A673 (cell line): ENCODE measurements around the gene ACAP2. TPM values are rescaled to one million over a fixed set of nuclear protein-coding genes. Genes with fewer than 3 reads are reported as not detected.

Experiments
- BruUV-seq: library from RNA; stranded (reverse); fragments of 400-500 nt; replicated peaks from 2 replicates; lab custom pipeline; 2021; lab: Mats Ljungman, UMichigan
- CTCF ChIA-PET: fragments of 300-600 bp; sonication (Branson Sonifier 250); formaldehyde crosslinking; loops from one replicate; lab custom pipeline; 2022; ENCODE audit warnings: antibody characterized with exemption; lab: Charles Lee
- POLR2A ChIA-PET: fragments of 300-600 bp; sonication (Branson Sonifier 250); formaldehyde crosslinking; loops from one replicate; lab custom pipeline; 2022; ENCODE audit warnings: antibody characterized with exemption; ENCODE audit not compliant: low non-redundant PET; lab: Charles Lee
- DNase-seq: peaks from one replicate; pipeline ENCODE4 v3.0.0-alpha.2; 2015; ENCODE audit warnings: low spot score
- H3K27ac ChIP-seq: fragments of 200-600 bp; sonication (generic); 2 replicates; pipeline ENCODE4 v1.5.1; 2016; ENCODE audit warnings: mixed run types, low read depth, mild to moderate bottlenecking, mixed read lengths, antibody characterized with exemption, low read length; ENCODE audit not compliant: poor library complexity, severe bottlenecking
- H3K27me3 ChIP-seq: fragments of 200-600 bp; sonication (generic); replicated peaks from 2 replicates; pipeline ENCODE4 v1.6.1; 2017; ENCODE audit warnings: mixed run types, low read depth, mild to moderate bottlenecking, mixed read lengths, antibody characterized with exemption, low read length; ENCODE audit not compliant: insufficient read depth, poor library complexity
- H3K36me3 ChIP-seq: fragments of 200-600 bp; sonication (generic); 2 replicates; pipeline ENCODE4 v1.6.1; 2016; ENCODE audit warnings: mixed run types, mild to moderate bottlenecking, mixed read lengths, antibody characterized with exemption, low read length; ENCODE audit not compliant: insufficient read depth, poor library complexity, severe bottlenecking
- H3K4me1 ChIP-seq: fragments of 200-600 bp; sonication (generic); 2 replicates; pipeline ENCODE4 v1.6.1; 2017; ENCODE audit warnings: mixed run types, mild to moderate bottlenecking, mixed read lengths, antibody characterized with exemption, low read length; ENCODE audit not compliant: insufficient read depth, poor library complexity, severe bottlenecking
- H3K4me3 ChIP-seq: fragments of 200-600 bp; sonication (generic); 2 replicates; pipeline ENCODE4 v1.5.1; 2016; ENCODE audit warnings: low read depth, mixed run types, mild to moderate bottlenecking, mixed read lengths, low read length; ENCODE audit not compliant: poor library complexity, severe bottlenecking
- H3K9me3 ChIP-seq: fragments of 200-600 bp; sonication (generic); 2 replicates; pipeline ENCODE4 v1.6.1; 2016; ENCODE audit warnings: mixed run types, low read depth, mild to moderate bottlenecking, mixed read lengths, antibody characterized with exemption, low read length; ENCODE audit not compliant: poor library complexity, severe bottlenecking
- EZH2 ChIP-seq: fragments of 200-600 bp; sonication (generic); IDR thresholded peaks from 2 replicates; pipeline ENCODE4 v1.6.1; 2017; ENCODE audit warnings: borderline replicate concordance, low read depth, mild to moderate bottlenecking, mixed read lengths, antibody characterized with exemption, low read length; ENCODE audit not compliant: poor library complexity, severe bottlenecking
- intact Hi-C: fragments of 100-400 bp; cut with micrococcal nuclease; formaldehyde crosslinking; loops from one replicate; pipeline ENCODE4 v1.10.0; 2022; ENCODE audit not compliant: unreplicated experiment
- total RNA-seq: library from RNA; stranded (reverse); gene quantifications from 2 replicates; pipeline ENCODE4 v1.2.3, GENCODE V29; 2021
- TF ChIP-seq, protein P1 (sequence below): fragments of 300-800, 200-600 bp; sonication (generic); conservative IDR thresholded peaks from 2 replicates; pipeline ENCODE4 v1.5.1; 2017; ENCODE audit warnings: low read depth, mild to moderate bottlenecking, antibody characterized with exemption, low read length, moderate library complexity, mixed read lengths

Gene ACAP2
- total RNA-seq, 1 experiment from 2014 or later: 47.4 TPM

DNA sequence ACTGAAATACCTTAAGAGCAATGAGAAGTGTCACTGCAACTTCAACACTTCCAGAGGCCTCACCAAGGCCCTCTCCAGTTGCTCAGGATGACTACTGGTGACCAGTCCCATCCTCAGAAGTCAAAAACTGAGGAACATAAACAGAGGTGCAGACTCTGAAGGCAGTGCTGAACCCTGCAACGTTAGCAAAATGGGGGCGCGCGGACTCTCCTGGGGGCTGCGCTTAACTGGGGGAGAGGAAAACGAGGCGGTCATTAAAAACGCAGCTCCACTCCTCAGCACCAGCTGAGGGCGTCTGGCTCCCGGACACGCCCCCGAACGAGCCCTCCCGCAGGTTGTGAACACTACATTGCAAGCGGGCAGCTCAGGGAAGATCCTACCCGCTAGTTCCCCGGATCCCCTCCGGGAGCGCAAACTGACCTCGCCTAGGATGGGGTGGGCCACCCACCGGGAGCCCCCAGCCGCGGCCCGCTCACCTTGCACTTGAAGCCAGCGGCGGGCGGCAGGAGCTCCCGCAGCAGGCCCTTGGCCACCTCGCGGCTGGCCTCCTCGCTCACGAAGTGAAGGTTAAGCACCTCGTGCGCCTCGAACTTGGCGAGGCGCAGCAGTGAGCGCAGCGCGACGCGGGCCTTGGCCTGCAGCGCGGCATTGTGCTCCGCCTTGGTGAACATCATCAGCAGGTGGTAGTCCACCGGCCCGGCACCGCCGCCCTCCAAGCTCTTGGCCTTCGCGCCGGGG is 172.6 kb downstream of the ACAP2 start:
- no peak for TF ChIP-seq EZH2
- TF ChIP-seq, protein P1, sequence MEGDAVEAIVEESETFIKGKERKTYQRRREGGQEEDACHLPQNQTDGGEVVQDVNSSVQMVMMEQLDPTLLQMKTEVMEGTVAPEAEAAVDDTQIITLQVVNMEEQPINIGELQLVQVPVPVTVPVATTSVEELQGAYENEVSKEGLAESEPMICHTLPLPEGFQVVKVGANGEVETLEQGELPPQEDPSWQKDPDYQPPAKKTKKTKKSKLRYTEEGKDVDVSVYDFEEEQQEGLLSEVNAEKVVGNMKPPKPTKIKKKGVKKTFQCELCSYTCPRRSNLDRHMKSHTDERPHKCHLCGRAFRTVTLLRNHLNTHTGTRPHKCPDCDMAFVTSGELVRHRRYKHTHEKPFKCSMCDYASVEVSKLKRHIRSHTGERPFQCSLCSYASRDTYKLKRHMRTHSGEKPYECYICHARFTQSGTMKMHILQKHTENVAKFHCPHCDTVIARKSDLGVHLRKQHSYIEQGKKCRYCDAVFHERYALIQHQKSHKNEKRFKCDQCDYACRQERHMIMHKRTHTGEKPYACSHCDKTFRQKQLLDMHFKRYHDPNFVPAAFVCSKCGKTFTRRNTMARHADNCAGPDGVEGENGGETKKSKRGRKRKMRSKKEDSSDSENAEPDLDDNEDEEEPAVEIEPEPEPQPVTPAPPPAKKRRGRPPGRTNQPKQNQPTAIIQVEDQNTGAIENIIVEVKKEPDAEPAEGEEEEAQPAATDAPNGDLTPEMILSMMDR: no peak; the same call in 1 of the 2 replicates
- peak; percentile 82 for DNase-seq
- Histone ChIP-seq H3K27ac (peak overlapping the region; percentile 83), H3K36me3 (no peaks in the 10 kb centered on the region), H3K9me3 (no peaks in the 10 kb centered on the region), H3K27me3 (no peaks in the 10 kb centered on the region), H3K4me3 (peak overlapping the region; percentile 67), H3K4me1 (peaks cover 16% of the 10 kb centered on the region)
- no TSS peak for BruUV-seq
- CTCF ChIA-PET: interaction anchor here (0.6 to 2.4 kb wide), 5 partner anchors 9 to 599 kb away, joined by 3 to 18 read pairs (median 4); partner anchors contain the start of gene LSG1
- intact Hi-C loops: loop anchor here (2.0 to 5.0 kb wide), 2 partner anchors 172 to 581 kb away; partner anchors contain the start of gene ACAP2
- POLR2A ChIA-PET: interaction anchor here (0.6 to 0.7 kb wide), 2 partner anchors 22 to 172 kb away, joined by 10 to 11 read pairs; no protein-coding TSS in a partner anchor

DNA sequence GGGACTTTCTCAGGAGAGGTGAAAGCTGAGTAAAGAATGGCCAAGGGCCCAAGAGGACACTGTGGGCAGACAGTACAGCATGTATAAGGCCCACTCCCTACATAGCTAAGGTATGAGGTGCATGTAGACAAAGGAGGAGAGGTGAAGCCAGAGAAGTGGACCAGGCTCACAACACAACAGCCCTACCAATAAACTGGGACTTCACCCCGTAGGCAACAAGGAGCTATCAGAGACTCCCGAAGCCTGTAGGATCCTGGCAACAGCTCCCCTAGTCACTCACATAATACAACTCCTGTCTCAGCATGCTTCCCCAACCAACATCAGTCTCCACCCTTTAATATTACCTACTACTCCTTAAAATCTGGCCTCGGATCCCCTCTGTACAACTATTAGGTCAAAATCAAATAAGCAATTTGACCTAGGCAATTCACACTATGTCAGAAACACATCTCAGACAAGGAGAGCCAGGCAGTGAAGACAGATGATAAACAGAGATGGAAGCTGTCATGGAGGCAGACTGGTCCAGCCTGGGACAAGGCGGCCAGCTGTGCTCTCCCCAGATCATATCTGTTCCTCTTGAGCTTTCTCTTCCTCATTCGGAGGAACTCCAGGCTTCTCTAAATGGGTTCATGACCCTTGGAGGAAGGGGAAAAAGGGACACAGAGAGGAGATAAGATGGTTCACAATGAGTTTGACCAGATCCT is 173.3 kb downstream of the ACAP2 start:
- ChIA-PET CTCF (interaction anchor here (0.5 to 2.4 kb wide), 4 partner anchors 9 to 587 kb away, joined by 3 to 18 read pairs (median 5); no protein-coding TSS in a partner anchor), POLR2A (no interaction called here)
- Histone ChIP-seq H3K27ac (peak overlapping the region; percentile 83), H3K36me3 (no peaks in the 10 kb centered on the region), H3K9me3 (no peaks in the 10 kb centered on the region), H3K4me3 (peak overlapping the region; percentile 67), H3K27me3 (no peaks in the 10 kb centered on the region), H3K4me1 (peaks cover 16% of the 10 kb centered on the region)
- intact Hi-C loops: loop anchor here (2.0 to 10.0 kb wide), 3 partner anchors 173 to 935 kb away; partner anchors contain the start of gene ACAP2
- TSS peak; percentile 30 for BruUV-seq
- DNase-seq: no peak
- TF ChIP-seq, protein P1: no peak
- no peak for TF ChIP-seq EZH2

DNA sequence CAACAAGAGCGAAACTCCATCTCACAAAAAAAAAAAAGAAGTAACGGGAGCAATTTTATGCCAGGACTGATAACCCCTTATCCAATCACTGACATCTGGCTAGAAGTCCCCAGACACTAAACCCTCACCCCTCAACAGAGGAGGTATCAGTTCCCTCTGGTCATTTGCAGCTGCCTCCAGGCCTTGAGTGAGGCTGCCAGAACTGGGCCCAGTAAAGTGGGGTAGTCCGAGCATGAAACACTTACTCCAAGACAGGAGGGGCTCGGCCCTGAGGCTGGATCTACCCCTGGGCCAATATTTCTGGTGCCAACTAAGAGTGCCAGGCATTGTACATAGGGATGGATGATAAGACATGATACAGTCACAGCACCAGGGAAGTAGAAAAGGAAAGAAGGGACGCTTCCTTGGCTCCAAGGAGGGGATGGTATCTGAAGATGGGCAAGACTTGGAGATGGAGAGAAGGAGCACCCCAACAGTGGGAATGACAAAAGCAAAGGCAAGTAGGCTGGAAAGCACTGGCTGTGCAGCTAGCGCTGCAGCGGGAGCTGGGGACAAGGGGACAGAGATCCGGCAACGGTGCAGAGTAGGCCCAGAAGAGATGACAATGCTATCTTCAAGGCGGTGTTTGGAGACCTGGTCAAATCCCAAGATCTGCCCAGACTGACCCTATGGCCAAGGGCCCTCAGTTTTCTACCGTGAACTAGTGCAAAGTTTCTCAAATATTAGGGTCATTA is 174.1 kb downstream of the ACAP2 start:
- intact Hi-C loops: loop anchor here (10.0 kb wide), 1 partner anchor 934 kb away; no protein-coding TSS in a partner anchor
- ChIA-PET CTCF (interaction anchor here (0.5 kb wide), 1 partner anchor 538 kb away, joined by 6 read pairs; no protein-coding TSS in a partner anchor), POLR2A (no interaction called here)
- no peaks in the 10 kb centered on the region for H3K36me3 ChIP-seq
- TF ChIP-seq EZH2: no peak
- TF ChIP-seq, protein P1: no peak
- no peak overlapping the region for H3K4me3 ChIP-seq
- DNase-seq: no peak
- H3K4me1 ChIP-seq: peaks cover 20% of the 10 kb centered on the region
- no peak overlapping the region for H3K27ac ChIP-seq
- H3K27me3 ChIP-seq: no peaks in the 10 kb centered on the region
- H3K9me3 ChIP-seq: no peaks in the 10 kb centered on the region
- BruUV-seq: no TSS peak
